A549 treated with DMSO at 1 μM for 4 hours (cell line): Measurements from ENCODE around the gene RPP14. TPM values are rescaled to one million over a fixed set of nuclear protein-coding genes. Genes with fewer than 3 reads are reported as not detected.

ENCODE experiments used
- total RNA-seq: library from RNA; stranded (reverse); fragments of 200-300 nt; extraction: Qiagen RNA extraction; gene quantifications from 5 replicates; pipeline ENCODE4 v1.2.3, GENCODE V29; 2022; ENCODE audit warnings: low read depth

RPP14 gene
- total RNA-seq = 11.5 to 21.2 TPM (median 11.8 TPM) in 5 replicates

DNA sequence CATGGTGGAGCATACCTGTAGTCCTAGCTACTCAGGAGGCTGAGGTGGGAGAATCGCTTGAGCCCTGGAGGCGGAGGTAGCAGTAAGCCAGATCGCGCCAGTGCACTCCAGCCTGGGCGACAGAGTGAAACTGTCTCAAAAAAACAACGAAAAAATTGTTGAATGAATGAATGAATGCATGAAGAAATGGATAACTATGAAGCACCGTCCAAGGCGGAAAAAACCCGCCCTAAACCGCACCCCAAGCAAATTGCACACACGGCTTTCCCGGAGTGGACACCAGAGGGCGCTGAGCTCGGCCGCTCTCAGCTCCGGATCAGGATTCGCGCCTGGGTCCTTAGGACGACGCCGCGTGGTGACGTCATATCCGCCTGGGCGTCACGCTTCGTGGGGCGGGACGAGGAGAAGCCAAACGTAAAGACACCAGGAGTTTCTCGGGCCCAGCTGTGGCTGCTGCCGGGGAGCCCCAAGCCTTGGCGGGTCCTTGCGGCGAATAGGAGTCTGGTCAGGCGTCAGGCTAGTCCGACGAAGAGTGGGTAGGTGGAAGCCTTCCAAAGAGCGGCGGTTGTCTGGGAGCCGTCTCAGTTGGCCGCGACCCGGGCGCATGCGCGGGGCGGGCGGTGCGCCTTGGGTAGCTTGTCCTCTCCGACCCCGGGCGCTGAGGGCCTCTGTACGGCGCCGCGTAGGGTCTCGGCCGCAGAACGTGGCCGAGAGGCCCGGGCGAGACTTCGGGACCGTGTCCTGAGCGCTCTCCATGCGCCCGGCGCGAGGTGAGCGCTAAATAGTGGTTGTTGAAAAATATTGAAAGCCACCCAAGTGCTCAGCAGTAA lies at the start of gene RPP14, which contains the start of gene HTD2:
TSS of gene RPP14 (plus strand) at position 364 of the 830 bp plus-strand sequence. CDS start 4,085 bp downstream, outside the sequence.
TSS of gene HTD2 (plus strand) at position 639 of the 830 bp plus-strand sequence. CDS start 11,094 bp downstream, outside the sequence.

DNA sequence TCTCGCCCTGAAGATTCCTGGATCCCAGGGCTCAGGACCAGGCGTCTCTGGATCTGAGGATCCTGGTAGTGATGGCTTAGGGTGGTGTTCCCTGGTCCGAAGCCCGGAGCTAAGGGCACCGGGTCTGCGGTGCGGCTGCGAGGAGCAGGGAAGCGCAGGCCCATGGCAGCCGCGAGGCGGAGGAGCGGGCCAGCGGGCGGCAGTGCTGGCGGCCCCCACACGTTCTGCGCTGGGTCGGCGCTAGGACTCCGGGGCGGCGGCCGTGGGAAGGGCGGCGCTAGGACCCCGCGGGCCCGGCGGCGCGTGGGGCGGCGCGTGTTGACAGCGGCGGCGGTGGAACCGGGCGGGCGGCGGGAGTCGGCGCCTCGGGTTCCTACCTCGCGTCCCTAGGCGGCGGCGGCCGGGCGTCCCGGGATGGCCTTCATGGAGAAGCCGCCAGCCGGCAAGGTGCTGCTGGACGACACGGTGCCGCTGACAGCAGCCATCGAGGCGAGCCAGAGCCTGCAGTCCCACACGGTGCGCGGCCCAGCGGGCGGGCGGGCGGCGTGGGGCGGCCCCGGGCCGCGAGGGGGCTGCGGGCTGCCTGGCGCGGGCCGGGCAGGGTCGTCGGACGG lies 26.6 kb downstream of the RPP14 start, which contains the start of gene PXK:
TSS of gene PXK (plus strand) at position 318 of the 614 bp plus-strand sequence. CDS start at position 415, 97 bp downstream.

Other genes with a start within 250 kb of the RPP14 start
- gene DNASE1L3, start 95.3 kb upstream of the RPP14 start, total RNA-seq = 0.11 to 0.29 TPM (median 0.21 TPM) in 3 of 5 replicates, not detected in the others
- 10.8 to 14.1 TPM (median 13.5 TPM) in 5 replicates for gene ABHD6, start 68.5 kb upstream of the RPP14 start, total RNA-seq
- gene HTD2, start 275 bp downstream of the RPP14 start, total RNA-seq = 6.2 to 8.9 TPM (median 6.6 TPM) in 5 replicates
- gene PXK, start 26.6 kb downstream of the RPP14 start, total RNA-seq = 5.4 to 7.8 TPM (median 6.3 TPM) in 5 replicates
- 57.9 to 68.2 TPM (median 64.1 TPM) in 5 replicates for gene PDHB, start 127.6 kb downstream of the RPP14 start, total RNA-seq
- 7.0 to 10.1 TPM (median 10.0 TPM) in 5 replicates for gene KCTD6, start 185.9 kb downstream of the RPP14 start, total RNA-seq
- gene ACOX2, start 230.9 kb downstream of the RPP14 start, total RNA-seq = 7.8 to 11.7 TPM (median 10.8 TPM) in 5 replicates